Adrenal gland (tissue), 5 donors: ENCODE results near the gene OR8D1.

Source experiments
- POLR2A ChIP-seq, 2 donors: fragments of 450-650 bp; IDR thresholded peaks; one replicate each; pipeline ENCODE4 v1.6.1; 2017; ENCODE audit warnings: antibody characterized with exemption in 2 of 2, mild to moderate bottlenecking in 2 of 2, moderate library complexity in 1 of 2
- TF ChIP-seq, protein P1 (sequence below), 6 experiments: fragments of 450-650 bp in 4 of 6; fragments of 200-600 bp in 2 of 6; sonication (generic) in 1 of 6; IDR thresholded peaks; 1 replicate in 5 of 6; 2 replicates in 1 of 6; pipeline versions ENCODE4 v1.5.1 to v1.8.0; 2016 to 2021; ENCODE audit warnings: antibody characterized with exemption in 6 of 6, mild to moderate bottlenecking in 2 of 6, moderate library complexity in 1 of 6
- donor health status: DM: no; HTN: no; CAD: no.

- TF ChIP-seq, protein P1, sequence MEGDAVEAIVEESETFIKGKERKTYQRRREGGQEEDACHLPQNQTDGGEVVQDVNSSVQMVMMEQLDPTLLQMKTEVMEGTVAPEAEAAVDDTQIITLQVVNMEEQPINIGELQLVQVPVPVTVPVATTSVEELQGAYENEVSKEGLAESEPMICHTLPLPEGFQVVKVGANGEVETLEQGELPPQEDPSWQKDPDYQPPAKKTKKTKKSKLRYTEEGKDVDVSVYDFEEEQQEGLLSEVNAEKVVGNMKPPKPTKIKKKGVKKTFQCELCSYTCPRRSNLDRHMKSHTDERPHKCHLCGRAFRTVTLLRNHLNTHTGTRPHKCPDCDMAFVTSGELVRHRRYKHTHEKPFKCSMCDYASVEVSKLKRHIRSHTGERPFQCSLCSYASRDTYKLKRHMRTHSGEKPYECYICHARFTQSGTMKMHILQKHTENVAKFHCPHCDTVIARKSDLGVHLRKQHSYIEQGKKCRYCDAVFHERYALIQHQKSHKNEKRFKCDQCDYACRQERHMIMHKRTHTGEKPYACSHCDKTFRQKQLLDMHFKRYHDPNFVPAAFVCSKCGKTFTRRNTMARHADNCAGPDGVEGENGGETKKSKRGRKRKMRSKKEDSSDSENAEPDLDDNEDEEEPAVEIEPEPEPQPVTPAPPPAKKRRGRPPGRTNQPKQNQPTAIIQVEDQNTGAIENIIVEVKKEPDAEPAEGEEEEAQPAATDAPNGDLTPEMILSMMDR (IDR thresholded peaks at IDR 0.05) = no peak
- TF ChIP-seq POLR2A (IDR thresholded peaks at IDR 0.05) = no peak
Observed at GRCh38 chr11:124340142-124340447, 26.3 kb upstream of the OR8D1 start.
